DOHH2 (cell line): Measurements from ENCODE around the gene OTX1.
"Not testable (repeated sequence)": the region's sequence is repeated elsewhere in the genome, so short reads cannot be mapped to it uniquely, and the experiment has no call there.

Experiments used
- H3F3A ChIP-seq: fragments of 200-600 bp; sonication (generic), shearing (Covaris generic); 2 replicates; pipeline ENCODE4 v1.6.0; 2016; ENCODE audit warnings: antibody characterized with exemption, mild to moderate bottlenecking; ENCODE audit not compliant: control insufficient read depth, insufficient read depth
- H3K27ac ChIP-seq: fragments of 200-600 bp; sonication (generic); 2 replicates; pipeline ENCODE4 v1.5.1; 2014; ENCODE audit warnings: low read depth, mild to moderate bottlenecking, low read length, moderate library complexity
- H3K27me3 ChIP-seq: fragments of 200-600 bp; sonication (generic); 2 replicates; pipeline ENCODE4 v1.6.1; 2014; ENCODE audit warnings: mild to moderate bottlenecking, low read length, mixed read lengths; ENCODE audit not compliant: control insufficient read depth
- H3K36me3 ChIP-seq: fragments of 200-600 bp; sonication (generic); 2 replicates; pipeline ENCODE4 v1.6.1; 2014; ENCODE audit warnings: mild to moderate bottlenecking, low read length, moderate library complexity, mixed read lengths; ENCODE audit not compliant: control insufficient read depth
- H3K4me1 ChIP-seq: fragments of 200-600 bp; sonication (generic); 2 replicates; pipeline ENCODE4 v1.6.1; 2014; ENCODE audit warnings: mild to moderate bottlenecking, low read length, mixed read lengths; ENCODE audit not compliant: control insufficient read depth
- H3K4me2 ChIP-seq: fragments of 200-600 bp; sonication (generic); 2 replicates; pipeline ENCODE4 v1.6.0; 2014; ENCODE audit warnings: mild to moderate bottlenecking, low read length, moderate library complexity
- H3K4me3 ChIP-seq: fragments of 200-600 bp; sonication (generic); 2 replicates; pipeline ENCODE4 v1.5.1; 2014; ENCODE audit warnings: mild to moderate bottlenecking, low read length, mixed read lengths
- H3K79me2 ChIP-seq: fragments of 200-600 bp; sonication (generic); 2 replicates; pipeline ENCODE4 v1.6.1; 2014; ENCODE audit warnings: mild to moderate bottlenecking, low read length, mixed read lengths; ENCODE audit not compliant: control insufficient read depth
- H3K9me2 ChIP-seq: fragments of 200-600 bp; sonication (generic); replicated peaks from 2 replicates; pipeline ENCODE4 v1.6.1; 2014; ENCODE audit warnings: mild to moderate bottlenecking, low read length, mixed read lengths; ENCODE audit not compliant: control insufficient read depth
- H3K9me3 ChIP-seq: fragments of 200-600 bp; sonication (generic); 2 replicates; pipeline ENCODE4 v1.6.1; 2014; ENCODE audit warnings: antibody characterized with exemption, low read length, mixed read lengths; ENCODE audit not compliant: control insufficient read depth, insufficient read depth
- H4K20me1 ChIP-seq: fragments of 200-600 bp; sonication (generic); 2 replicates; pipeline ENCODE4 v1.6.0; 2014; ENCODE audit warnings: low read depth, mild to moderate bottlenecking, antibody characterized with exemption, low read length, moderate library complexity; ENCODE audit not compliant: control insufficient read depth, insufficient read depth
- CTCF ChIP-seq: fragments of 200-600 bp; sonication (generic); IDR thresholded peaks from one replicate; pipeline ENCODE4 v1.5.1; 2014; ENCODE audit warnings: antibody characterized with exemption, mild to moderate bottlenecking, low read depth, low read length; ENCODE audit not compliant: poor library complexity, severe bottlenecking
- EZH2phosphoT487 ChIP-seq: fragments of 200-600 bp; sonication (generic); IDR thresholded peaks from 2 replicates; pipeline ENCODE4 v1.6.1; 2017; ENCODE audit warnings: borderline replicate concordance, mild to moderate bottlenecking, antibody characterized with exemption, low read length, moderate library complexity, mixed read lengths

Gene OTX1

GRCh38 chr2:63012541-63012940 lies 38.1 kb upstream of the OTX1 start:
- no peak overlapping the region for H3K27ac ChIP-seq
- no peaks in the 10 kb centered on the region for H4K20me1 ChIP-seq
- no peaks in the 10 kb centered on the region for H3K36me3 ChIP-seq
- no peaks in the 10 kb centered on the region for H3K27me3 ChIP-seq
- TF ChIP-seq EZH2phosphoT487 (no peak), CTCF (no peak)
- H3K4me2 ChIP-seq = no peak overlapping the region
- no peaks in the 10 kb centered on the region for H3K4me1 ChIP-seq
- no peaks in the 10 kb centered on the region for H3K9me2 ChIP-seq
- H3K9me3 ChIP-seq = no peaks in the 10 kb centered on the region
- H3K4me3 ChIP-seq = no peak overlapping the region
- no peaks in the 10 kb centered on the region for H3F3A ChIP-seq
- H3K79me2 ChIP-seq = no peaks in the 10 kb centered on the region

GRCh38 chr2:63013438-63013837 lies 37.2 kb upstream of the OTX1 start:
- no peak for TF ChIP-seq EZH2phosphoT487
- no peak for TF ChIP-seq CTCF
- no peaks in the 10 kb centered on the region for H3K79me2 ChIP-seq
- no peaks in the 10 kb centered on the region for H3K4me1 ChIP-seq
- no peak overlapping the region for H3K4me2 ChIP-seq
- no peak overlapping the region for H3K4me3 ChIP-seq
- H3K9me2 ChIP-seq = no peaks in the 10 kb centered on the region
- H3K27me3 ChIP-seq = no peaks in the 10 kb centered on the region
- H4K20me1 ChIP-seq = no peaks in the 10 kb centered on the region
- H3K9me3 ChIP-seq = no peaks in the 10 kb centered on the region
- no peaks in the 10 kb centered on the region for H3K36me3 ChIP-seq
- no peak overlapping the region for H3K27ac ChIP-seq
- H3F3A ChIP-seq = no peaks in the 10 kb centered on the region

- no peaks in the 10 kb centered on the region for H3K4me1 ChIP-seq
- TF ChIP-seq CTCF = no peak
- no peak for TF ChIP-seq EZH2phosphoT487
- no peaks in the 10 kb centered on the region for H3K36me3 ChIP-seq
- no peaks in the 10 kb centered on the region for H4K20me1 ChIP-seq
- no peaks in the 10 kb centered on the region for H3K9me3 ChIP-seq
- no peak overlapping the region for H3K27ac ChIP-seq
- H3F3A ChIP-seq = no peaks in the 10 kb centered on the region
- no peaks in the 10 kb centered on the region for H3K9me2 ChIP-seq
- no peak overlapping the region for H3K4me3 ChIP-seq
- H3K4me2 ChIP-seq = no peak overlapping the region
- H3K27me3 ChIP-seq = no peaks in the 10 kb centered on the region
- H3K79me2 ChIP-seq = no peaks in the 10 kb centered on the region
These were observed 35.2 kb upstream of the OTX1 start for GRCh38 chr2:63015389-63015788.

- H4K20me1 ChIP-seq = no peaks in the 10 kb centered on the region
- H3K9me3 ChIP-seq = no peaks in the 10 kb centered on the region
- H3K36me3 ChIP-seq = no peaks in the 10 kb centered on the region
- no peaks in the 10 kb centered on the region for H3F3A ChIP-seq
- H3K27ac ChIP-seq = no peak overlapping the region
- H3K4me3 ChIP-seq = no peak overlapping the region
- H3K27me3 ChIP-seq = no peaks in the 10 kb centered on the region
- no peaks in the 10 kb centered on the region for H3K4me1 ChIP-seq
- no peaks in the 10 kb centered on the region for H3K79me2 ChIP-seq
- no peaks in the 10 kb centered on the region for H3K9me2 ChIP-seq
- H3K4me2 ChIP-seq = no peak overlapping the region
- TF ChIP-seq CTCF (no peak), EZH2phosphoT487 (no peak)
These were observed 32.2 kb upstream of the OTX1 start for GRCh38 chr2:63018439-63018838.

- H3K27ac ChIP-seq, H3K27me3 ChIP-seq, H3K4me3 ChIP-seq, H3F3A ChIP-seq, H3K9me2 ChIP-seq, H3K79me2 ChIP-seq, H3K36me3 ChIP-seq, H3K4me2 ChIP-seq, H4K20me1 ChIP-seq, H3K9me3 ChIP-seq, H3K4me1 ChIP-seq: not testable (repeated sequence)
These were observed 30.9 kb upstream of the OTX1 start for GRCh38 chr2:63019686-63020085.
